ENCODE data around the gene KANK4. TPM values are rescaled to one million over a fixed set of nuclear protein-coding genes. Genes with fewer than 3 reads are reported as not detected.
A peak's percentile ranks its signal among the peaks of the same experiment; 100 is the strongest.

The KANK4 gene
- total and polyA plus RNA-seq, 5 donors from 2014 or later, result not detected

DNA sequence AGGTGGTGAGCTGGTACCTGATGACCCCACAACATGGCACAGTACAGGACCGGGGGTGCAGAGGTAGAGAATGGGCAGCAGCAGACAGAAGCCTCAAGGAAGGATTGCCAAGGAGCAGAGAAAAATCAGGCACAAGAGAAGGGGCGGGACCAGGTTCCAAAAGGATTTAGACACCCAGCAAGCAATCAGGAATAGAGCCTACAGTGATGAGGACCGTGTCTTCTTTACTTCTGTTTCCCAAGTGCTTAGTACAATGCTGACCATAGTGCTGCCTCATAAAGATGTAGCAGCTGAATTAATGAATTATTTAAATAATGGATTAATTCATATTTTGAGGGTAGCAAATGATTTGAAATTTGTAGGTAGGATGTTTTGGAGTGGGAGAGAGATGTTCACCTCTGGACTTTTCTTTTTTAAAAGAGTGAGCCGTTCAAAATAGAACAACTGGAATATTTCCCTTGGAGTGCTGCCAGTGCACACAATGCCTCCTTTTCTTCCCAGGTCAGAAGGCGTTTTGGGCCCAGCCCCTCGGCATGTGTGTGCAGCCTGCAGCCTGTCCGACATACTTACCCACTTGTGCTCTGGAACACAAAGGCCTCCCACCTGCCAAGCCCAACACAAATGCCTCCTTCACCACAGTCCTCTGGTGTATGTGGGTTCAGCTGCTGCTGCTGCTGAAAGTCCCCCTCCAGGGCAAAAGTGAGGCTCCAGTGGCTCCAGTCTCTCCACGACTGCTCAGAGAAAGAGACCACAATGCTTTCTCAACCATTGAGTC, 19.6 kb downstream of the KANK4 start:
- Histone ChIP-seq H3K4me3 (ENCODE audit: low read depth, low read length) (no peak overlapping the region), H3K27me3 (ENCODE audit: control insufficient read depth, insufficient read depth, low read length) (peaks cover 2% of the 10 kb centered on the region), H3K36me3 (ENCODE audit: control insufficient read depth, insufficient read depth, low read length) (no peaks in the 10 kb centered on the region), H3K27ac (ENCODE audit: insufficient read depth, low read length, poor library complexity, severe bottlenecking) (no peak overlapping the region), H3K4me1 (ENCODE audit: control insufficient read depth, insufficient read depth, low read length, poor library complexity, severe bottlenecking) (no peaks in the 10 kb centered on the region), H3K9me3 (ENCODE audit: control insufficient read depth in 2 of 2, low read length in 2 of 2) (no peaks in the 10 kb centered on the region)
- H3K4me3 Mint-ChIP-seq, result no peak overlapping the region
- H3K9me3 Mint-ChIP-seq, result no peaks in the 10 kb centered on the region
- no peaks in the 10 kb centered on the region for H3K36me3 Mint-ChIP-seq
- no peak overlapping the region for H3K27ac Mint-ChIP-seq
- ATAC-seq (ENCODE audit: low read depth in 2 of 2) (no peak), DNase-seq (no peak)
- peaks cover 9% of the 10 kb centered on the region for H3K27me3 Mint-ChIP-seq
- peaks cover 0 to 5% (median under 1%) of the 10 kb centered on the region in 4 donors for H3K4me1 Mint-ChIP-seq

DNA sequence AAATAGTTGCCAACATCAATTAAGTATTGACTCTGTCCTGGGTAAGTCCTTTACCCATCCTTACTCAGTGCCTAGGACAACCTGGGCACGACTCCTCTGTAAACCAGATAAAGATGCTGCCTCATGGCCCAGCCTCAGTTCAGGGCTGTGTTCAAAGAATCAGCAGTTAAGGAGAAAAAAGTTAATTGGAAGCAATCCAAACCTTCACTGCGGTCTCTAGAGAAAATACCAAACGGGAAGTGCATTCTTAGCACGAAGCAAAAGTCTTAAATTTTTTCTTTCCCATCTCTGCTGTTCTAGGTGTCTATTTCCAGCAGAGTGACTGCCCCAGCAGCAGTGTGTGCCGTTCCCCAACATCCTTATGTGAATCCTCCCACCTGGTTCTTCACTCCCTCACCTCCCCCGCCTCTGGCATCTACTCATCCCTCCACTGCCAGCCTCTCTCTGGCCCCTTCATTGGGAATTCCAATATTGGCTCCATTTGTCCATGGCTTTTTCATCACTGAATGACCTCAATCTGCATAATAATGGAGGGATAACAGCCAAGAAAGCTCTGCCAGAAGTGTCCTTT, 23.2 kb downstream of the KANK4 start:
- no peak for ATAC-seq (ENCODE audit: low read depth in 2 of 2)
- H3K4me3 Mint-ChIP-seq, result no peak overlapping the region
- Histone ChIP-seq H3K27ac (ENCODE audit: insufficient read depth, low read length, poor library complexity, severe bottlenecking) (no peak overlapping the region), H3K27me3 (ENCODE audit: control insufficient read depth, insufficient read depth, low read length) (peaks cover 2% of the 10 kb centered on the region), H3K9me3 (ENCODE audit: control insufficient read depth in 2 of 2, low read length in 2 of 2) (no peaks in the 10 kb centered on the region), H3K4me3 (ENCODE audit: low read depth, low read length) (no peak overlapping the region), H3K36me3 (ENCODE audit: control insufficient read depth, insufficient read depth, low read length) (no peaks in the 10 kb centered on the region), H3K4me1 (ENCODE audit: control insufficient read depth, insufficient read depth, low read length, poor library complexity, severe bottlenecking) (no peaks in the 10 kb centered on the region)
- peaks cover 16% of the 10 kb centered on the region for H3K27me3 Mint-ChIP-seq
- no peaks in the 10 kb centered on the region for H3K36me3 Mint-ChIP-seq
- H3K27ac Mint-ChIP-seq, result no peak overlapping the region
- peaks cover 0 to 5% (median under 1%) of the 10 kb centered on the region in 4 donors for H3K4me1 Mint-ChIP-seq
- no peaks in the 10 kb centered on the region for H3K9me3 Mint-ChIP-seq
- DNase-seq, result peak in 1 of 3 donors; percentile 12

DNA sequence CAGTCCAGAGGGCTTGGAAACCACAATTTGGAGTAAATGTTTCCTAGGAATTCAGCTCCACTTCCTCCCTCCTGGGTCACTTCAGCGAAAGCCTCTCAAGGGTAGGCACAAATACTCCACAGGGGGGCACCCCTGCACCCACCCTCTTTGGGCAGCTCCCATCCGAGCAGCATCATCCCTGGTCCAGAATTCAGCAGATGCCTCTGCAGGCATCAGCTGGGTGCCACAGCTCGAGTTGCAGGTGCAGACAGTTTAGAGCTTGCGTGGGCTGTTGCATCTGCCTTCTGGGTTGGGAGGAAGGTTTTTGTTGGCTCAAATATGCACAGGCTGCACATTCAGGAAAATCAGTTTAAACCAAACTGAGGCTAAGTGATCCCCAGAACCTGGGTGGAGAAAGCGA, 25.0 kb downstream of the KANK4 start:
- Histone ChIP-seq H3K4me3 (ENCODE audit: low read depth, low read length) (no peak overlapping the region), H3K36me3 (ENCODE audit: control insufficient read depth, insufficient read depth, low read length) (no peaks in the 10 kb centered on the region), H3K27ac (ENCODE audit: insufficient read depth, low read length, poor library complexity, severe bottlenecking) (no peak overlapping the region), H3K9me3 (ENCODE audit: control insufficient read depth in 2 of 2, low read length in 2 of 2) (no peaks in the 10 kb centered on the region), H3K4me1 (ENCODE audit: control insufficient read depth, insufficient read depth, low read length, poor library complexity, severe bottlenecking) (no peaks in the 10 kb centered on the region), H3K27me3 (ENCODE audit: control insufficient read depth, insufficient read depth, low read length) (peaks cover 2% of the 10 kb centered on the region)
- Mint-ChIP-seq H3K4me3 (no peak overlapping the region), H3K4me1 (peaks cover 0 to 5% (median under 1%) of the 10 kb centered on the region in 4 donors), H3K36me3 (no peaks in the 10 kb centered on the region), H3K27ac (no peak overlapping the region), H3K27me3 (peaks cover 16% of the 10 kb centered on the region), H3K9me3 (no peaks in the 10 kb centered on the region)
- no peak for ATAC-seq (ENCODE audit: low read depth in 2 of 2)
- no peak for DNase-seq

DNA sequence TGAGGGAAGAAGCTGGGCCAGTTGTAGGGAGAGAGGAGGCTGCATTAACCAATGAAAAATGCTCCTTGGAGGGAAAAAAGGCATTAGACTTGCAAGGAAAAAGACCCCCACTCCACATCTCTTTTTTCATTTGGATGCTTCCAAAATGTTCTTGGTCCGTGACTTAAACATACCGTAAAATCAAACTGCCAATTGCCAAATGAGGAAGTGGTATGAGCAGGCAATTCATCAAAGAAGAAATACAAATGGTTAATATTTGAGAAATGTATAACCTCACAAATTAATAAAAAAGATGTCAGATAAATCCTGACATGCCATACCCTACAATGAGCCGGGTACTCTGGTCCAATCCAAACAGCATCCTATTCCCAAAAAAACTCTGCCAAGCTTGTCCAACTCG, 30.6 kb downstream of the KANK4 start:
- H3K9me3 Mint-ChIP-seq, result no peaks in the 10 kb centered on the region

DNA sequence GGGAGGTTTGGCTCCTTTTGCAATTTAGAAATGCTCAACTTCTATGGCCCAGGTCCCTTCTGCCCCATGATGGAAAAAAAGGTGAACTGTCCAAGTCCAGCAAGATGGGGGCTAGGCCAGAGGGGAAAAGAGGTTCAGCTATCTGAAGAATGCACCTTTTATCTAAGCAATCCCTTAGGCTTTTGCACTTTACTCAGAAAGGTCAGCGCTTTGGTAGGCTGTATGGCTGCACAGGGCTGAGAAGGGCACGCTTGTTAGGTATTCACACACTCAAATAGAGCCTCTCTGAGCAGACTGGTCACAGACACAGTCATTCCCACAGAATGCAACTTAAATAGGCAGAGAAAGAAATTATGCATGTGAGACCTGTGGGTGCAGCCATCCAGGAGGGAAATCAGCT, 31.0 kb downstream of the KANK4 start:
- Mint-ChIP-seq H3K27ac (no peak overlapping the region), H3K4me1 (no peaks in the 10 kb centered on the region), H3K4me3 (no peak overlapping the region), H3K9me3 (no peaks in the 10 kb centered on the region), H3K36me3 (no peaks in the 10 kb centered on the region), H3K27me3 (peaks cover 33% of the 10 kb centered on the region)
- Histone ChIP-seq H3K36me3 (ENCODE audit: control insufficient read depth, insufficient read depth, low read length) (no peaks in the 10 kb centered on the region), H3K27ac (ENCODE audit: insufficient read depth, low read length, poor library complexity, severe bottlenecking) (no peak overlapping the region), H3K27me3 (ENCODE audit: control insufficient read depth, insufficient read depth, low read length) (peaks cover 4% of the 10 kb centered on the region), H3K9me3 (ENCODE audit: control insufficient read depth in 2 of 2, low read length in 2 of 2) (no peaks in the 10 kb centered on the region), H3K4me3 (ENCODE audit: low read depth, low read length) (no peak overlapping the region), H3K4me1 (ENCODE audit: control insufficient read depth, insufficient read depth, low read length, poor library complexity, severe bottlenecking) (no peaks in the 10 kb centered on the region)
- DNase-seq (no peak), ATAC-seq (ENCODE audit: low read depth in 2 of 2) (no peak)

More for the DNA sequence above, 30.6 kb downstream of the KANK4 start:
- Mint-ChIP-seq H3K4me3 (no peak overlapping the region), H3K27me3 (peaks cover 29% of the 10 kb centered on the region), H3K4me1 (no peaks in the 10 kb centered on the region), H3K36me3 (no peaks in the 10 kb centered on the region), H3K27ac (no peak overlapping the region)
- Histone ChIP-seq H3K27me3 (ENCODE audit: control insufficient read depth, insufficient read depth, low read length) (peaks cover 4% of the 10 kb centered on the region), H3K36me3 (ENCODE audit: control insufficient read depth, insufficient read depth, low read length) (no peaks in the 10 kb centered on the region), H3K27ac (ENCODE audit: insufficient read depth, low read length, poor library complexity, severe bottlenecking) (no peak overlapping the region), H3K4me3 (ENCODE audit: low read depth, low read length) (no peak overlapping the region), H3K9me3 (ENCODE audit: control insufficient read depth in 2 of 2, low read length in 2 of 2) (no peaks in the 10 kb centered on the region), H3K4me1 (ENCODE audit: control insufficient read depth, insufficient read depth, low read length, poor library complexity, severe bottlenecking) (no peaks in the 10 kb centered on the region)
- DNase-seq (no peak), ATAC-seq (ENCODE audit: low read depth in 2 of 2) (no peak)

DNA sequence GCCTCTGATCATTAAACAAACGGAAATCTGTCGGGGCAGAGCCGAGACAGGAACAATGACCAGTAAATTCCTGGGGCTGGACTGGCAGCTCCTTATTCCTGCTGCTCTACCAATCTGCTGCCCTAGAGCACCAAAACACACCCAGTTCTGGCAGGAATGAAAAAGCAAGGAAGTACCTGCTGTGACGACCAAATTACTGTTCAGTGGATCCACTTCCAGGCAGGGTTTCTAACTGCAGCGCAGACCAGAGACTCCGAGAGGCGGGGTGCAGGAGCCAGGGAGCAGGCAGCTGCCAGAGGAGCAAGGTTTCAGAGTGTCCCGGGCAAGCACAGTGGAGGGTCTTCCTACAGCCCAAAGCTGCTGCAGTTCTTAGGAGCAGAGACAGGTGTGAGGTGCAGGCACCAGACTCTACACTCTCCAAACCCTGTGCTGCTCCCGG, 32.4 kb downstream of the KANK4 start:
- no peaks in the 10 kb centered on the region for H3K36me3 Mint-ChIP-seq
- Histone ChIP-seq H3K4me1 (ENCODE audit: control insufficient read depth, insufficient read depth, low read length, poor library complexity, severe bottlenecking) (no peaks in the 10 kb centered on the region), H3K27me3 (ENCODE audit: control insufficient read depth, insufficient read depth, low read length) (peaks cover 4% of the 10 kb centered on the region), H3K9me3 (ENCODE audit: control insufficient read depth in 2 of 2, low read length in 2 of 2) (no peaks in the 10 kb centered on the region), H3K27ac (ENCODE audit: insufficient read depth, low read length, poor library complexity, severe bottlenecking) (no peak overlapping the region), H3K36me3 (ENCODE audit: control insufficient read depth, insufficient read depth, low read length) (no peaks in the 10 kb centered on the region), H3K4me3 (ENCODE audit: low read depth, low read length) (no peak overlapping the region)
- DNase-seq (no peak), ATAC-seq (ENCODE audit: low read depth in 2 of 2) (no peak)
- no peak overlapping the region for H3K4me3 Mint-ChIP-seq
- no peaks in the 10 kb centered on the region for H3K4me1 Mint-ChIP-seq
- H3K9me3 Mint-ChIP-seq, result no peaks in the 10 kb centered on the region
- H3K27me3 Mint-ChIP-seq, result peaks cover 33% of the 10 kb centered on the region
- H3K27ac Mint-ChIP-seq, result no peak overlapping the region

DNA sequence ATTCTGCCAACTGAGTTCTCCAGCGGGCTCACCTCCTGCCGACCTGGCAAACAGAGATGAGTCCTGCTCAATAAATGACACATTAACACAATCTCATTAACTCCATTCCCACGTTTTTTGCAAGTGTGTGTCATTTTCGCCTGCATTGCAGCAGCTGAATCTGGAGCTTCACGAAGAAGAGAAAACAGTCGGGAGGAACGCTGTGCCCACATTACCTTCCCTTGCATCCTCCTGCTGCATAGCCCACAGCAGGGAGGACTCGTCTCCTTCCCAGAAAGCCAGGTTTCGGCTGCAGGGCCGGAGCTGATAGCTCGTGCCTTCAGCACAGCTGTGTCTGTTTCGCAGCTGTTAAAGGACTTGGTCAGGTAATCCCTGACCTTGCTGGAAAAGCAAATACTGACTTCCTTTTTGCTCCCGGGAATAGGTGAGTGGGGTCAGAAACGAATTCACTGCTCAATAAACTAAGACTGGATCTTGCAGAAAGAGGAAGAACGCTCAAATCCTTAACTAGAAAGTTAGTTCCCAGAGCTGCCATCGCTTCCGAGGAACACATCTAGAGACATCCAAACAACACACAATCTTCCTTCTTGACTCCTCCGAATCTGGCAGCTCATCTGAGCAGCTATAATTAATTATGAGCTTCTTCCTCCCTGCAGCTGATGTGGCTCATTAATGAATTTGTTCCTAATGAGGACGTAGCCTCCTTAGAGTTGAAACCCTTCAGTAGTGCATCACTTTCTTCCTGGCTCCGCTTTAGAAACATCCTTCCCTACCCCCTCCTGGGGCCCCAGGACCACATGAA, 33.0 kb downstream of the KANK4 start:
- ATAC-seq (ENCODE audit: low read depth in 2 of 2) (no peak), DNase-seq (no peak)
- H3K36me3 Mint-ChIP-seq, result no peaks in the 10 kb centered on the region
- no peak overlapping the region for H3K27ac Mint-ChIP-seq
- no peaks in the 10 kb centered on the region for H3K4me1 ChIP-seq (ENCODE audit: control insufficient read depth, insufficient read depth, low read length, poor library complexity, severe bottlenecking)
- H3K27me3 Mint-ChIP-seq, result peaks cover 33% of the 10 kb centered on the region
- H3K4me1 Mint-ChIP-seq, result no peaks in the 10 kb centered on the region
- H3K4me3 ChIP-seq (ENCODE audit: low read depth, low read length), result no peak overlapping the region
- H3K27me3 ChIP-seq (ENCODE audit: control insufficient read depth, insufficient read depth, low read length), result peaks cover 4% of the 10 kb centered on the region
- no peaks in the 10 kb centered on the region for H3K9me3 Mint-ChIP-seq
- H3K9me3 ChIP-seq (ENCODE audit: control insufficient read depth in 2 of 2, low read length in 2 of 2), result no peaks in the 10 kb centered on the region
- H3K4me3 Mint-ChIP-seq, result no peak overlapping the region
- no peaks in the 10 kb centered on the region for H3K36me3 ChIP-seq (ENCODE audit: control insufficient read depth, insufficient read depth, low read length)
- no peak overlapping the region for H3K27ac ChIP-seq (ENCODE audit: insufficient read depth, low read length, poor library complexity, severe bottlenecking)
